GM12801 (cell line): ENCODE results near the gene IMPA2.

Experiments used
- TF ChIP-seq, protein P1 (sequence below): IDR thresholded peaks from one replicate; pipeline ENCODE4 v1.5.1; 2011; ENCODE audit warnings: control low read depth; ENCODE audit not compliant: insufficient read length; ENCODE audit errors: extremely low read depth

The IMPA2 gene

DNA sequence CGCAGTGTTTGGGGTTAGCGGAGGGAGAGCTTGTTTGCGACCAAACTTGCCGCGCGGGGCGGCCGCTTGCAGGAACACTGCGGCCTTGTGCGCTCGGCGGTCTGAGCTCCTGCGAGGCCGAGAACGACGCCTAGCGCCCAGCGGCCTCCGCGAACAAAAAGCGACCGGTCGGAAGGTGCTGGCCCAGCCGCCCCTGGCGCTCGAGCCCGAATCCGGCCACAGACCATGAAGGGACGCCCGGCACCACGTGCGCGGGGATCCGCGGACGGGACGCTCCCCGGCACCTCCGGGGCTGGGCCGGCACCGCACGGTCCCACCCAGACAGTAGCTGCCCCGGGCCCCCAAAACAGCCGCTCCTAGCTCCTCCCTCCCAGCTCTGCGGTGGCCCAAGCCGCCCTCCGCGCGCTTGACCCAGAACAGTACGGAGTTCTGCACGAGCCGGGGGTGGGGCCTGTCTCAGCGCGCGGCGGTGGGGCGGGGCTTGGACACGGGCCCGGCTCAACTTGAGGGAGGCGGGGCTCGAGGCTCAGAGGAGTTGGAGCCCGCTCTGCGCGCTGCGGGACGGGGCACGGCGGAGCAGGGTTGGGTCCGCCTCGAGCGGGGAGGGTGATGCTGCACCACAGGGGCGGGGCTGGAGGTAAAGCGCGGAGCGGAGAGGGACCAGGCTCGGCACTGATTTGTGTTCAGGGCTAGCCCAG lies 664 bp upstream of the IMPA2 start:
- TF ChIP-seq, protein P1, sequence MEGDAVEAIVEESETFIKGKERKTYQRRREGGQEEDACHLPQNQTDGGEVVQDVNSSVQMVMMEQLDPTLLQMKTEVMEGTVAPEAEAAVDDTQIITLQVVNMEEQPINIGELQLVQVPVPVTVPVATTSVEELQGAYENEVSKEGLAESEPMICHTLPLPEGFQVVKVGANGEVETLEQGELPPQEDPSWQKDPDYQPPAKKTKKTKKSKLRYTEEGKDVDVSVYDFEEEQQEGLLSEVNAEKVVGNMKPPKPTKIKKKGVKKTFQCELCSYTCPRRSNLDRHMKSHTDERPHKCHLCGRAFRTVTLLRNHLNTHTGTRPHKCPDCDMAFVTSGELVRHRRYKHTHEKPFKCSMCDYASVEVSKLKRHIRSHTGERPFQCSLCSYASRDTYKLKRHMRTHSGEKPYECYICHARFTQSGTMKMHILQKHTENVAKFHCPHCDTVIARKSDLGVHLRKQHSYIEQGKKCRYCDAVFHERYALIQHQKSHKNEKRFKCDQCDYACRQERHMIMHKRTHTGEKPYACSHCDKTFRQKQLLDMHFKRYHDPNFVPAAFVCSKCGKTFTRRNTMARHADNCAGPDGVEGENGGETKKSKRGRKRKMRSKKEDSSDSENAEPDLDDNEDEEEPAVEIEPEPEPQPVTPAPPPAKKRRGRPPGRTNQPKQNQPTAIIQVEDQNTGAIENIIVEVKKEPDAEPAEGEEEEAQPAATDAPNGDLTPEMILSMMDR = no peak

DNA sequence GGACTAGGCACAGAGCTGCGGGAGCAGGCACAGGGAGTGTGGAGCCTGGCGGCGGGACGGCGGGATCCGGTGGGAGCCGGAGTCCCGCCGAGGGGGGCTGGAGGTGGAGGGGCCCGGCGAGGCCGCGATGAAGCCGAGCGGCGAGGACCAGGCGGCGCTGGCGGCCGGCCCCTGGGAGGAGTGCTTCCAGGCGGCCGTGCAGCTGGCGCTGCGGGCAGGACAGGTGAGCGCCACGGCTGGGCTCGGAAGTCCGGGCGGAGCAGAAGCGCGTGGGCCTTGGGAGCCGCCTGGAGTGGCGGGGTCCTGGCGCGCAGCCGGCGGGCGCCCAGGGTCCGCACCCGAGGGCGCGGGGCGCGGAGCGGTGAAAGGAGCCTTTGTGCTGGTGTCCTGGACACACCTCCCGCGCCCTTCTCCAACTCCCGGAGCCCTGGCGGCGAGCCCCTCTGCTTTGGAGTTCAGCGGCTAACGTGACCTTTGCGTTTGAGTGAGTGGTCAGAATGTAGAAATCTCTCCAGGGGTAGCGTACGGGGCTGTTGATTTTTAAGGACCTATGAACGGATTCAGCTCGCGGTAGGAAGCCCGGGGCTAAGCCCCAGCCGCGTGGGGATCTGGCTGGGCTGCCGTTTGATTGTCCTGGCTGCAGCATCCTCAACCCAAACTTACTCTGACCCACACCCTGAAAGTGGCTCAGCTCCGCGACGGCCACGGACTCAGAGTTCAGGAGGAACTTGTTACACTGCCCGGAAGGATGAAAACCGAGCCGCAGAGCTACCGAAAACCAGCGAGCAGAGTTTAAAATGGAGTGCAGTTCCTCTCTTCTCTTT lies 448 bp downstream of the IMPA2 start:
- TF ChIP-seq, protein P1 = no peak

DNA sequence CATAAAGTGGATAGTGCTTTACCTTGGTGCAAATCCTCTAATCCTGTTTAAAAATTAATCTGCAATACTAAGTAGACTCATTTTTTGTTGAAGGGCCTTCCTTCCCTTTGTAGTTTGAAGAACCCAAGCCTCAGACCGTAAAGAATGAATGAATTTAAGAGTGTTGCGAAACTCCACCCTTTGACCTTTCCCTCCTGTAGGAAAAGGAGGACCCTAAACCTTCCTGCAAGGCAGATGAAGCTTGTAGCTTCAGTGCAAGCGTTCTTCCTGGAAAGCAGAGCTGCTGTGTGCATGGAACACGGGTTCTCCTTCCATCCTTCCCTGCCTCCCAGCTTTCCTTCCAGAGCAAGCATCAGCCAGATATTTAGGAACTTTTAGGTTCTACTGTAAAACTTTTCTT lies 1.7 kb downstream of the IMPA2 start:
- TF ChIP-seq, protein P1 = no peak

DNA sequence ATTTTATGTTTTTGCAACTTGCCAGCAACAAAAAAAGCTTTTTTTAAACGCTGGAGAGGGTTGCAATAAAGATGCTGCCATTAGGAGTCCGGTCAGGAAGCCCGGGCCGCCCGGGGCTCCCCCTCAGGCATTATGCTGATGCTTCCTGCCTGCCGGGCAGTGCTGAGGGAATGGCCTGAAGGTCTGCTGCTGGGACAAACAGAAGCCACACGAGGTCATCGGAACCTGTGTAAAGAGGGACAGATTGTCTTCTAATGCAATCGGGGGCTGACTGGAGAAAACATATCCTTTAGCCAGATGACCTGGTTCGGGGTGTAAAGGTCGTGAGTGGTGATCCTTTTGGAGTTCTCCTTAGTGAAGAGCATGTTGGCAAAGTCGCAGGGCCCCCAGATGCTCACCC lies 2.3 kb downstream of the IMPA2 start:
- TF ChIP-seq, protein P1 = no peak

DNA sequence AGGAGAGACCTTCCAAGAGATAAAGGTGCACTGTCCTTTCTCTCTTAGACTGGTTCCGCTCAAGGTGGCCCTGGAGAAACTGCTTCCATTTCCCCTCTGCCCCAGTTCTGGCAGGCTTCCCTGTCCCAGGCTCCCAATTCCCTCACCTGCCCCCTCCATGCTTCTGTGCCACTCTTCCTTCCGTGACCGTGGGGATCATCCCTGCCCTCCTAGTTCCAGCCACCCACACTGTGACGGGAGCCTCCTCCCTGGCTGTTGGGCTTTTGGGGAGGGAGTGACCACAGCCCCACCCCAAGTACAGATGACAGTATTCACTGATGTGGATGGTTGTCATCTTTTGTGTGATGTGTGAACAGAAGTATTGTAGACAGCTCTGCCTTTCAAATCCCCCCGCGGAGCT lies 2.8 kb downstream of the IMPA2 start:
- TF ChIP-seq, protein P1 = no peak

DNA sequence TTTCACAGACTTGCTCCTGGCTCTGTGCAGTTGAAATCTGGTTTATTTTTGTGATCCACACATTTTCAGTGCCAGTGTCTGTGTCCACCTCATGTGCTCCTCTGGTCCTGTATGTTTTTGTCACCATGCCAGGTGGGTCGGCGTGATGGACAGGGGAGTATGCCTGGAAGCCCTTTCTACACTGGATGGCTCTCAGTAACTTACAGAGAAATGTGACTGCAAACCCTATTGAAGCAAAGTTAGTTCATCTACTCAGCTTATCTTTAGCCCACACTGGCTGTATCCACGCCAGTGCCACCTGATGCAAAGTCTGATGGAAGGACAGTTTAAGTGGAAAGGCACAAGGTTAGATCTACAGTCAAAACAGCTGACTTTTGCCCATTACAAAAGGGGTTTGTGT lies 4.3 kb downstream of the IMPA2 start:
- TF ChIP-seq, protein P1 = no peak

- TF ChIP-seq, protein P1 = no peak
Observed at GRCh38 chr18:11986061-11986460, 4.8 kb downstream of the IMPA2 start.
